H1 (cell line): Measurements from ENCODE around the gene ASH1L. TPM values are rescaled to one million over a fixed set of nuclear protein-coding genes. Genes with fewer than 3 reads are reported as not detected.

ENCODE experiments used
- CTBP2 ChIP-seq: IDR thresholded peaks from 2 replicates; pipeline ENCODE4 v1.7.0; 2011; ENCODE audit warnings: borderline replicate concordance, mild to moderate bottlenecking, moderate library complexity, mixed read lengths, low read length; ENCODE audit not compliant: insufficient read depth, insufficient read length
- POLR2A ChIP-seq, 2 experiments: IDR thresholded peaks; 1 replicate in 1 of 2; 2 replicates in 1 of 2; pipeline ENCODE4 v1.6.1; 2011; ENCODE audit warnings: low read depth in 2 of 2, low read length in 2 of 2, mild to moderate bottlenecking in 2 of 2; ENCODE audit errors: control extremely low read depth in 1 of 2
- TBP ChIP-seq: IDR thresholded peaks from 2 replicates; pipeline ENCODE4 v1.6.1; 2011; ENCODE audit warnings: low read depth, low read length, improper control_type of control experiment
- polyA plus RNA-seq, 7 experiments: library from polyadenylated mRNA; depleted of rRNA in 3 of 7; stranded (reverse) in 5 of 7; unstranded in 2 of 7; fragments of >200 nt in 5 of 7; fragments of 200-250 nt in 2 of 7; gene quantifications; 1 replicate in 5 of 7; 2 replicates in 1 of 7; 4 replicates in 1 of 7; pipeline versions ENCODE4 v1.2.1 to v1.2.3, GENCODE V29; 2011 to 2013; ENCODE audit warnings: missing spikeins in 2 of 7, mixed read lengths in 2 of 7
- total RNA-seq: library from RNA; stranded (reverse); fragmentation: NEBNext Ultra II Directional; extraction: Animal tissue kit (Norgen Biotek cat#: 25700); gene quantifications from 2 replicates; pipeline ENCODE4 v1.2.1, GENCODE V29; 2021

Gene ASH1L
- total and polyA plus RNA-seq, 2 of the 8 experiments (the other 6 are each of a cell fraction or from before 2014, with no cell fraction given) = 7.5 to 27.6 TPM

GRCh38 chr1:155458111-155458510 lies 104.5 kb downstream of the ASH1L start (continued):
- TF ChIP-seq CTBP2 (no peak), TBP (no peak), POLR2A (IDR thresholded peaks at IDR 0.05; ENCODE audit: control extremely low read depth in 1 of 2, low read depth in 2 of 2, low read length in 2 of 2) (no peak)
